ENCODE measurements around the gene D2HGDH. TPM values are rescaled to one million over a fixed set of nuclear protein-coding genes. Genes with fewer than 3 reads are reported as not detected.

D2HGDH gene
- total and polyA plus RNA-seq, 2 of the 13 experiments (the other 11 are each of a cell fraction or from before 2014, with no cell fraction given): 19.2 to 20.3 TPM

- TF ChIP-seq, protein P1, sequence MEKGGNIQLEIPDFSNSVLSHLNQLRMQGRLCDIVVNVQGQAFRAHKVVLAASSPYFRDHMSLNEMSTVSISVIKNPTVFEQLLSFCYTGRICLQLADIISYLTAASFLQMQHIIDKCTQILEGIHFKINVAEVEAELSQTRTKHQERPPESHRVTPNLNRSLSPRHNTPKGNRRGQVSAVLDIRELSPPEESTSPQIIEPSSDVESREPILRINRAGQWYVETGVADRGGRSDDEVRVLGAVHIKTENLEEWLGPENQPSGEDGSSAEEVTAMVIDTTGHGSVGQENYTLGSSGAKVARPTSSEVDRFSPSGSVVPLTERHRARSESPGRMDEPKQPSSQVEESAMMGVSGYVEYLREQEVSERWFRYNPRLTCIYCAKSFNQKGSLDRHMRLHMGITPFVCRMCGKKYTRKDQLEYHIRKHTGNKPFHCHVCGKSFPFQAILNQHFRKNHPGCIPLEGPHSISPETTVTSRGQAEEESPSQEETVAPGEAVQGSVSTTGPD (CRISPR knock-in tag; IDR thresholded peaks at IDR 0.05): no peak
- TF ChIP-seq THAP8 (CRISPR knock-in tag; IDR thresholded peaks at IDR 0.05; ENCODE audit: borderline replicate concordance): no peak
- no peak for TF ChIP-seq ZNF772 (CRISPR knock-in tag; IDR thresholded peaks at IDR 0.05)
- TF ChIP-seq PCBP2 (optimal IDR thresholded peaks at IDR 0.05; ENCODE audit: low read depth, low read length, poor library complexity, severe bottlenecking): no peak
- TF ChIP-seq, protein P2, sequence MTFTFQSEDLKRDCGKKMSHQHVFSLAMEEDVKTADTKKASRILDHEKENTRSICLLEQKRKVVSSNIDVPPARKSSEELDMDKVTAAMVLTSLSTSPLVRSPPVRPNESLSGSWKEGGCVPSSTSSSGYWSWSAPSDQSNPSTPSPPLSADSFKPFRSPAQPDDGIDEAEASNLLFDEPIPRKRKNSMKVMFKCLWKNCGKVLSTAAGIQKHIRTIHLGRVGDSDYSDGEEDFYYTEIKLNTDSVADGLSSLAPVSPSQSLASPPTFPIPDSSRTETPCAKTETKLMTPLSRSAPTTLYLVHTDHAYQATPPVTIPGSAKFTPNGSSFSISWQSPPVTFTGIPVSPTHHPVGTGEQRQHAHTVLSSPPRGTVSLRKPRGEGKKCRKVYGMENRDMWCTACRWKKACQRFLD (CRISPR knock-in tag; IDR thresholded peaks at IDR 0.05; ENCODE audit: borderline replicate concordance): 0 out of 2 replicates have a peak, but pooled peaks have one; percentile 1
- TF ChIP-seq SATB2 (CRISPR knock-in tag; IDR thresholded peaks at IDR 0.05): 0 out of 2 replicates have a peak, but pooled peaks have one; percentile 12
- TF ChIP-seq NFKB2 (CRISPR knock-in tag; IDR thresholded peaks at IDR 0.05; ENCODE audit: borderline replicate concordance): no peak
- TF ChIP-seq BRF2 (CRISPR knock-in tag; IDR thresholded peaks at IDR 0.05): no peak
- TF ChIP-seq, protein P3, sequence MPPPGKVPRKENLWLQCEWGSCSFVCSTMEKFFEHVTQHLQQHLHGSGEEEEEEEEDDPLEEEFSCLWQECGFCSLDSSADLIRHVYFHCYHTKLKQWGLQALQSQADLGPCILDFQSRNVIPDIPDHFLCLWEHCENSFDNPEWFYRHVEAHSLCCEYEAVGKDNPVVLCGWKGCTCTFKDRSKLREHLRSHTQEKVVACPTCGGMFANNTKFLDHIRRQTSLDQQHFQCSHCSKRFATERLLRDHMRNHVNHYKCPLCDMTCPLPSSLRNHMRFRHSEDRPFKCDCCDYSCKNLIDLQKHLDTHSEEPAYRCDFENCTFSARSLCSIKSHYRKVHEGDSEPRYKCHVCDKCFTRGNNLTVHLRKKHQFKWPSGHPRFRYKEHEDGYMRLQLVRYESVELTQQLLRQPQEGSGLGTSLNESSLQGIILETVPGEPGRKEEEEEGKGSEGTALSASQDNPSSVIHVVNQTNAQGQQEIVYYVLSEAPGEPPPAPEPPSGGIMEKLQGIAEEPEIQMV (CRISPR knock-in tag; IDR thresholded peaks at IDR 0.05; ENCODE audit: low read depth): no peak
- TF ChIP-seq PHF21A (CRISPR knock-in tag; IDR thresholded peaks at IDR 0.05): no peak
- no peak for TF ChIP-seq ZNF512 (CRISPR knock-in tag; IDR thresholded peaks at IDR 0.05)
- peak; percentile 11; the same call in 1 of the 2 replicates for TF ChIP-seq HCFC1 (IDR thresholded peaks at IDR 0.05; ENCODE audit: low read depth, low read length)
- no peak for TF ChIP-seq HMGXB4 (CRISPR knock-in tag; IDR thresholded peaks at IDR 0.05; ENCODE audit: borderline replicate concordance in 1 of 2, low read depth in 1 of 2)
- TF ChIP-seq, protein P4, sequence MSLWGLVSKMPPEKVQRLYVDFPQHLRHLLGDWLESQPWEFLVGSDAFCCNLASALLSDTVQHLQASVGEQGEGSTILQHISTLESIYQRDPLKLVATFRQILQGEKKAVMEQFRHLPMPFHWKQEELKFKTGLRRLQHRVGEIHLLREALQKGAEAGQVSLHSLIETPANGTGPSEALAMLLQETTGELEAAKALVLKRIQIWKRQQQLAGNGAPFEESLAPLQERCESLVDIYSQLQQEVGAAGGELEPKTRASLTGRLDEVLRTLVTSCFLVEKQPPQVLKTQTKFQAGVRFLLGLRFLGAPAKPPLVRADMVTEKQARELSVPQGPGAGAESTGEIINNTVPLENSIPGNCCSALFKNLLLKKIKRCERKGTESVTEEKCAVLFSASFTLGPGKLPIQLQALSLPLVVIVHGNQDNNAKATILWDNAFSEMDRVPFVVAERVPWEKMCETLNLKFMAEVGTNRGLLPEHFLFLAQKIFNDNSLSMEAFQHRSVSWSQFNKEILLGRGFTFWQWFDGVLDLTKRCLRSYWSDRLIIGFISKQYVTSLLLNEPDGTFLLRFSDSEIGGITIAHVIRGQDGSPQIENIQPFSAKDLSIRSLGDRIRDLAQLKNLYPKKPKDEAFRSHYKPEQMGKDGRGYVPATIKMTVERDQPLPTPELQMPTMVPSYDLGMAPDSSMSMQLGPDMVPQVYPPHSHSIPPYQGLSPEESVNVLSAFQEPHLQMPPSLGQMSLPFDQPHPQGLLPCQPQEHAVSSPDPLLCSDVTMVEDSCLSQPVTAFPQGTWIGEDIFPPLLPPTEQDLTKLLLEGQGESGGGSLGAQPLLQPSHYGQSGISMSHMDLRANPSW (CRISPR knock-in tag; IDR thresholded peaks at IDR 0.05; ENCODE audit: borderline replicate concordance): no peak
- 0 out of 2 replicates have a peak, but pooled peaks have one; percentile 15 for TF ChIP-seq NCOA5 (CRISPR knock-in tag; IDR thresholded peaks at IDR 0.05)
These were observed 35.4 kb downstream of the D2HGDH start (continued) for GRCh38 chr2:241769819-241770184.

Measured in HepG2 (cell line).